NCI-H1048 (cell line): ENCODE data around the gene RGPD6.
"Not testable (repeated sequence)": the region's sequence is repeated elsewhere in the genome, so short reads cannot be mapped to it uniquely, and the experiment has no call there.

Experiments
- DNase-seq: peaks from one replicate; lab custom pipeline; 2025; lab: John Stamatoyannopoulos, UW

The RGPD6 gene

DNA sequence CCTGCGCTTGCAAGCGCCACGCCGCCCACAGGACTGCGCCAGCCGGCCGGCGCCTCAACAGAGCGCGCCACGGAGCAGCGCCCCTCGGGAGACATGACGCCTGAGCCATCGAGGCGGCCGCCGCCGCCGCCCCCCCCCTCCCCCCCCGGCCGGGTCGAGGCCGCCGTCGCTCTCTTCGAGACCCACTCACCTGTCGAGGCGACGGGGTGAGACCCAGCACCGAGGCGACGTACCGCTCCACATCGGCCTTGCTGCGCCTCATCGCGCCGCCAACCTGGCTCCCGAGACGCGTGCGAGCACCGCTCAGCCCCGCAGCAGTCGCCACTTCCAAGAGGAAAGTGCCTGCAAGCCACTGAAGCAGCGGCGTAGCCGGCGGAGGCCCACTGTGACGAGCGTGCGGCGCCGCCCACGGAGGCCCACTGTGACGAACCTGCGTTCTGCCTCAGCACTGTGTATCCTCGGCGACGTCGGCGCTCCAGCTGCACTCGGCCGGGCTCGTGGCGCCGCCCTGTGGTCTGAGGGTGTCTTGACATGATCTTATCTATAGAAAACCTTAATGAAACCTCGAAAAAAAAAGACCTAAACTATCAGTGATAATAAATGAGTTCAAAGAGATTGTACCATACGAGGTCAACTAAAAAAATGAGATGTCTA, at the start of gene RGPD6:
TSS of gene RGPD6 (minus strand) at position 460 of the 654 bp plus-strand sequence. CDS start at position 262, 198 bp downstream.
- not testable (repeated sequence) for DNase-seq

DNA sequence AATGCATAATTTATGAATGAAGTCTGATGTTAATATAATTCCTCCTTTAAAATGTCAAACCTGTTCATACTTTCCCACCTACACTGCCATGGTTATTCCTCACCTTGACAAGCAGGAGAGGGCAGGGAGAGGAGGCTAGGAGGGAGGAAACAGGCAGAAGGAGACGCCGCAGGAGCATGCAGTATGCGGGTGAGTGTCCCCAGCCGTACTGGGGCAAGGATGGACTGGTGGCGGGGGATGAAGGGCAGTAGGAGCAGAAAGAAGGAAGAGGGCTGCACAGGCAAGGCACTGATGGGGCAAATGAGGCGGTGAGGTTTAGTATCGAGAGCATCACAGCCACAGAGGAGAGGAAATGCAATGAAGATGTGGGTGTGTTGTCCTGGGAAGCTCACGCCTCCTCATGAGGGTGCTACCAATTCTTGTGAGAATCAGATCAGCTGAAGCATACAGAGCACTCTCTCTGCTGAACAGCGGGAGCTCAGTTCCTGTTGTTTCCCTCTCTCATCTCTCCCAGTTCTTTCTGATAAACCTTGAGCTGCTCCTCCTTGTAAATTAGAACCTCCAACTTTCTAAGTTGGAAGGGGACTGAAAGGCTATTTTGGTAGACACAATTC, 42.4 kb upstream of the RGPD6 start:
- not testable (repeated sequence) for DNase-seq

DNA sequence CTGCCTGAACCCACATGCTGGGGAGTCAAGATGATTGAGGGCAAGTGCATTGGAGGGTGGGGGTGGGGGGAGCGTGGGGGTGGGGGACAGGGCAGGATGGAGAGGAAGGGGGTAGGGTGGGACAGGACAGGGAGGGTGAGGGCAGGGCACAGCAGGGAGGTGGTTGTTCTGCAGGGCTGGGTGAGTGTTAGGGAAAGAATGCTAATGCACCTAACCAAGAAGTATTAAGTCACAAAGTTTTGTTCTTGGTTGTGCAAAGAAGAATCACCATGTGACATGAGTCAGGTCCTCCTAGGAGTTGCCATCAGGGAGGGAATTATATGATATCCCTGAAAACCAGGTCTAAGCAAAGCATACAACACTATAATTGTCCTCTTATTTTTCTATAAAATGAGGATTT, 36.9 kb upstream of the RGPD6 start:
- not testable (repeated sequence) for DNase-seq

DNA sequence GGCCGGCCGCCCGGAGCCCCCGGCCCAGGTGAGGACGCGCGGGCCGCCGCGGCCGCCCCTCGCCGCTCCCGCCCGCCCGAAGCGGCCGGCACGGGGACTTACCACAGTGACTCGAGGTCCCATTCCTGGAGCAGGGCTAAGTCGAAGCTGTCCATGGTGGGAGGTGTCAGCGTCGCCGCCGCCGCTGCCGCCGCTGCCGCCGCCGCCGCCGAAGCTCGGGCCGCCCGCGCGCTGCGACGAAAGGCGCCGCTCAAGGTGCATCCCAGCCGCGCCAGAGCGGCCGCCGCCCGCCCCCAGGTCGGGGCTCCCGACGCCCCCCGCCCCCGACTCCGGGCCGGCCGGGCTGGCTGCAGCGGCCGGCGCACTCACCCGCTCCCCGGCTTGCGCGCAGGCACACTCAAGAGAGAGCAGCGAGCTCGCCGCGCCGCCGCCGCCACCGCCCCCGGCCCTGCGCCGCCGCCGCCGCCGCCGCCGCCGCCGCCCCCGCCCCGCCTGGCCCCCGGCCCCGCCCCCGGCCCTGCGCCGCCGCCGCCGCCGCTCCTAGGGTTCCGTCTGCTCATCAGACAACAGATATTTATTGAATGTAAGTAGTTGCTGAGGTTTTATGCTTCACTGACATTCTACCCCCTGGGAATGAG, 33.7 kb upstream of the RGPD6 start:
- not testable (repeated sequence) for DNase-seq

DNA sequence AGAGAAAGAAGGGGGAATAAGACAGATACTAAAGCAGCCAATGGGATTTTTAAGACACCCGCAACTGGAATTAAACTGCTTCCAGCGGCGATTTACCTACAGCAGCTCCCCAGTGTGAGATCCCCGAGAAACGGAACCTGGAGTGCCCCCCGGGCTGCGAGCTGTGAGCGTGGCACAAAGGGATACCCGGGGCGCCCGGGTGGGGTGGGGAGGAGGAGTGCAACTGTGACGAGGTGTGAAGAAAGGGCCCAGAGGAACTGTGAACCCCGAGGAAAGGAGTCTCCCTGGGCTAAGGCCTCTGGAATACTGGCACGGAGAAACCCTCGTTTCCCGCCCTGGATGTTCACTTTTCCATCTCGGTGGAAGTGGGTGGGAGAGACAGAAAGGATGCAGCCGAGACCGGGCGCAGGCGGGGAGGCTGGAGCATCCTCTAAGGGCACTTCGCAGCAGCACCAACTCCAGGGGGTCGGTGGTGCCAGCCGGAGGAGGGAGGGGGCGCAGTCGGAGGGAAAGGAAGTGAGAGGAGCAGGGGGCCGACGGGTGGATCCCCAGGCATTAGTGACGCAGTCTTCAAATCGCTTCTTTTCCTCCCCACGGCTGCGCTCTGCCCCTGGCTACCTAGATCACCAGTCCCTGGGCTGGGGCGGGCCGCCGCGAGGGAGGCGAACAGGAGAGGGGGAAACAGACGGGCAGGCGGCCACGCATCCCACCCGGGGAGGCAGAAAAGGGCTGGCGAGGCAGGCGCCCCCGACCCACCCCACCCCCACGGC, 33.0 kb upstream of the RGPD6 start:
- not testable (repeated sequence) for DNase-seq

DNA sequence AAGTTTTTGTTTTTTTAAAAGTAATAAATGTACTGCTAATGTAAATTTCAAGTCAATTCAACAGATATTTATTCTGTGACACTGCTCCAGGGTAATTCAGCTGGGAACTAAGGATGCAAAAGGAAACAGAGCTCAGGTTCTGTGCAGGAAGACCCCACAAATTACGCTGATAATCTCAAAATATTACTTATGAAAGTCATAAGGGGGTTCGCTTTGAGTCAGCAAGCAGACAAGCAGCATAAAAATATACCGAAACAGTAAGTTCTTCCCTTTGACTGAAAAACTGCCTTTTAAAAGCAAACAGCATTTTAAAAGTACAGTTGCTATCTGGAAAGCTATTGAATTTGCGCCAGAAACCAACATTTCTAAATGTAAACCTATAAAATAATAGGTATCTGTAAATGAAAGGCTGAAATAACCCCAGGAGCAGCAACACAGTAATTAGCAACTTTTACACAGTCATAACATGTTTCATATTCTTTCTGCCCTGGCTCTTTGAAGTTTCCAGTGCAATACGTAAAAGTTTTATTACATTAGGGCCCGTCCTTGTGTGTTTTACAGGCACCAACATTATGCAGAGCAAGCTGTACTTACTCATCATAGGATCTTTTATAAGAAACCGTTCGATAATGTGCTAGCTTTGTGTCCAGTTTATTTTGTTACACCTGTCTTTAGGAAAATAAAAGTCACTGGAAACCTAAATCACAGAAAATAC, 31.9 kb upstream of the RGPD6 start:
- DNase-seq, result not testable (repeated sequence)

DNA sequence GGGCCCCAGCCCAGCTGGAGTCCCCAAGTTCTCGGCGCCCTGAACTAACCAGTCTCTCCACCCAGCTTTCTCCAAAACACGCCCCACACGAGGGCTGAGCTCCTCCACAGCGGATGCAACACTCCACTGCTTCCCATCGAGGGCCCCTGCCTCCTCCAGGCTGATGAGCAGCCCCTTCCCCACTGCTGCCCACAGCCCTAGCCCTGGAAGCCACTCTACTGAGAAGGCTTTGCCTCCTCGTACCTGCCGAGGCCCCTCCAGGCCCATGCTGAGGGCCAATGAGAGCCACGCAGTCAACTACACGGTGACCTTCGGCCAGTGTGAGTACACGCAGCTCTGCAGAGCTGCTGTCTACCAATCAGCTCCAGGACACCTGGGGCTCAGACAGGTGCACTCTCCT, 28.0 kb upstream of the RGPD6 start:
- DNase-seq, result not testable (repeated sequence)

DNA sequence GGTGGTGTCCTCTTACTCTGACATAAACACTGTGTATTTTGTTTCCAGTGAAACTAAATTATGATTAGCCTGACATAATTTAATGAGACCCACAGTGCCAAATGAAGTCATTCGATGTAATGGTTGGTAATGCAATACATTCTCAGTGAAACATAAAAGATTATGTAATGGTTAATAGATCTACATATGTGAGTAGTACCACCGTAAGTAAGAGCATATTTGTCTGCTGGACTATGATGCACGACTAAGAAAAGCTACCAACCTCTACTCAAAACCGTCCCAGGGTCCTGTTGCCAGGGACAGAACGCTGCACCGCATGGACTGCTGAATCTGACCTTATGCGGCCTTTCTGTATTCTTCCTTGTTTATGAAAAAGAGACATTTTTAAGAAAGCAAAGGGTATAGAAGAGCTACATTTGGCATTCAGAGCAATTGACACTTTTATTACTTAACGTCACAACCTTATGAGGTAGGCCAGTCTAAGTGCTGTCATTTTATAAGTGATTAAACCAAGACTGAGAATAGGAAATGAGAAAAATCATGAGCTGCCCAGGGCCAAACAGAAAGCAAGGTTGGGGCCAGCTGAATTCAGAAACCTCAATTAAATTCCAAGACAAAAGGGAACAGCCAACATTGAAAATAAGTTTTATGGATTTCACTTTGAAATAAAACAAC, 27.0 kb upstream of the RGPD6 start:
- DNase-seq, result not testable (repeated sequence)

DNA sequence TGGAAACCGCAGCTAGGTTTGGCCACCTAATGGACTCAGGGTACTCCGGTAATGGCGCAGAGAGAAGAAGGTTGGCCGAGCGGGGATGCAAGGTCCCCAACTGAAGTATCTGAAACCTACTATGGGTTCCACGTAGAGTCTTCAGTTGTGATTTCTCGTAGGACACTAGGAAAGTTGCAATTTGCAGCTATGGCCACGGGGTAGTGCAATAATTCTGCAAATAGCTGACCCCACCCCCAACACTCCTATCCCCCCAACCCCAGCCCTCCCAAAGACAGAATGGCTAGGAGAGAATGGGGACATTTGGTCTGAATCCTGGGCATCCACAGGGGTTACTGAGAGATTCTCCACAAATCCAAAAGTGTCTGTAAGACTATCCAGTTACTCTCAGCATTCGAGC, 25.1 kb upstream of the RGPD6 start:
- DNase-seq, result not testable (repeated sequence)

DNA sequence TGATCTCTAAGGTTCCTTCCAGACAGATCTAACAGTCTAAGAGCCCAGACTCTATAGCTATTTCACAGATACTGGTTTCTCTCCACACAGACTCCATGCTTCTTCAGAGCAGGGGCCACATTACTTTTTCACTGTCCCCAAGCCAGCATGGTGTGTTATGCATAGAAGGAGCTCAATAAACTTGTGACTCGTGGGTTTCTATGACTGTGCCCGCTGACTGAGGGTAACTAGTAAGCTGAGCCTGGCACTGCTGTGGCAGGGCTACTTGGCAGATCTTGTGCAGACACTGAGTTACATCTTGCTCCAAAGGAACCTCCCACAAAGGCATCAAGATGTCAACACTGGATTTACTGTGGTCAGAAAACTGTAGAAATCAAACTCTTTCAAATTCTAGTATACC, 15.0 kb upstream of the RGPD6 start:
- not testable (repeated sequence) for DNase-seq

DNA sequence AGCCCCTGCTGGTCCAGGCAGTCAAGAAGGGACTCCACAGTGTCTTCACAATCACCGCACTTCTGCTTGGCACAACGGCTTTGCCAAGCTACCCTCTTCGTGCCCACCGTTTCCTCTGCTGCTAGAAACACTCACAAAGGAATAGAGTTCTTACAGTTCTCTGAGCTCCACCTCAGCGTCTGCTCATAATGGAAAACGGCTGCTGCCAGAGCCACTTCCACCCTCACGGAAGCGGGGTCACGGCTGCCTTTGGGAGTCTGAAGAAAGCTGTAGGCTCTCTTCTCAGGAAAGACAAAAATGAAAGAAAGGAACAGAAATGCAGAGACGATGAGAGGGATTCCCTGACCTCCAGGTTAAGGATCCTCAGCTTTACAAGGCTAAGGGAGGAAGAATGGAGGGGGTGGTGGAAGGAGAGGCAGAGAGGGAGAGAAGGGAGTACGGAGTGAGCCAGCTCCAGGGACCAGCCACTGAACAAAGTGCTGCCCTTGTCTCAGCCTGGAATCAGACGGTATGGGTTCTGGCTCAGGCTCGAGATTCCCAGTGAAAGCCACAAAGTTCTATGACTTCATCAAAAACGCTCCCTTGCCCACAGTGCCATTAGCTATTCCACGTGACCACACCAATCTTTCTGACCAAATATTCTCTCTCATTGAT, 12.8 kb upstream of the RGPD6 start:
- not testable (repeated sequence) for DNase-seq

DNA sequence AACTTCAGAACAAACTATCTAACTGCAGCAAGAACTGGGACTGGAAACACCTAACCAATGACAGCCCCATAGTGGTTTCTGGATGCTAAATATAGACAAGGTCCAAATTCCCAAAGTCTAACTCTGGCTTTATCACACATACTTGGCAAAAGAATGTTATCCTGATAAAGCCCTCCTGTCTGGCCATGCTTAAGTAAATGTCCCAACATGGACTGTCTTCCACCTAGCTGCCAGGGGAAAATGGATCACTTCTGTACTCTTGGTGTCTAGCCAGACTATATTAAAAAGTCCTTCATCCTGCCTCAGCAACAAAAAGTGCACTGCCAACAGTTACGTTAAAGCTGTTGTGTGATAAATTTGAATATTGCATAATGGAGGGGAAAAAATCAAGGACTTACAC, 11.5 kb upstream of the RGPD6 start:
- DNase-seq, result not testable (repeated sequence)

DNA sequence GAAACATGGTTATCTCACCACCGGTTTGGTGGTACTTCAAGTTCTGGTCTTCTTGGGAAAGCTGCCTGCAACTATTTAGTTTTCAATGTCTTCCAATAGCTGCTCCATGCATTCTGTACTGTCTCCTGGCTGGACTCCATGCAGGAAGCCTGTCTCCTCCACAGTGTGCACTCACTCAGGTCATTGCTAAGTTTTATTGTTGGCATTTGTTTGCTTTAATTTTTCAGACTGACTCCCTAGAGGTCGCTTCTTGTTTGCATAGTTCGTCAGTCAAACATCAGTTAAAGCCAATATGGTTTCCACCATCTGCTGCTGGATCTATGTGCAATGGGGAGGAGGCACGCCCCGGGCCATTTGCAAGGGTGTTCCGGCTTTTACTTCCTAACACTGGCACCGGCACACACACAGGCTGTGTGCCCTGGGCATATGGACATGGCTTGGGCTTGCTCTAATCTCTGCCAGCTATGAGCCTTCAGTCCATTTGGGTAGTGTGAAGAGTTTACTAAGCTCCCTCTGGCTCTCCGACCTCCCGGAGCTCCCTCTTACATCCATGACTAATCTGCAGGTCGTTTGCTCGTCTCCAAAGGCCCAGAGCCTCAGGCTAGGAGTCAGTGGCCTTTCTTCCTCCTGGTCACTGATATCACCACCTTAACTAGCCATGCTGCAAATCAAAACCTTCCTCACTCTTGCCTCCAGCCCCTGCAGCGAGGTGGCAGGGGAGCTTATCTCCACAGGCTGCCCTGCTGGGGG, 2.4 kb upstream of the RGPD6 start:
- DNase-seq, result not testable (repeated sequence)

DNA sequence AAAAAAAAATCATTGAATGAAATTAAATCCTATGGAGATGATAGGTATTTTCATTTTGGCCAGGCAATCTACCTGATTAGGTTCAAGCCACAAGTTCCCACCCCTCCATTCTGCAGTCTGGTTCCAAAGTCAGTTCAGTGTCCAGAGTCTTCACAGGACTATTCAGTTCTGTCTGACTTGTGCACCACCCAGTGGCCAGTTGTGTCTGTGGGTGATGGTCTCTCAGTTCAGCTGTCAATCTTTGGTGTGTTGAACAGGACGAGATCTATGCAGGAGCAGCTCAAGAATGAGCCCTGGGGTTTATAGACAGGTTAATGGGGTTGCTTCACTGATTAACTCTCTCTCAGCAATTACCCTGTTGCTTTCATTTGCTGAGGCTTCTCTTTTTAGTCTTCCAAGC, 1.4 kb upstream of the RGPD6 start:
- not testable (repeated sequence) for DNase-seq

DNA sequence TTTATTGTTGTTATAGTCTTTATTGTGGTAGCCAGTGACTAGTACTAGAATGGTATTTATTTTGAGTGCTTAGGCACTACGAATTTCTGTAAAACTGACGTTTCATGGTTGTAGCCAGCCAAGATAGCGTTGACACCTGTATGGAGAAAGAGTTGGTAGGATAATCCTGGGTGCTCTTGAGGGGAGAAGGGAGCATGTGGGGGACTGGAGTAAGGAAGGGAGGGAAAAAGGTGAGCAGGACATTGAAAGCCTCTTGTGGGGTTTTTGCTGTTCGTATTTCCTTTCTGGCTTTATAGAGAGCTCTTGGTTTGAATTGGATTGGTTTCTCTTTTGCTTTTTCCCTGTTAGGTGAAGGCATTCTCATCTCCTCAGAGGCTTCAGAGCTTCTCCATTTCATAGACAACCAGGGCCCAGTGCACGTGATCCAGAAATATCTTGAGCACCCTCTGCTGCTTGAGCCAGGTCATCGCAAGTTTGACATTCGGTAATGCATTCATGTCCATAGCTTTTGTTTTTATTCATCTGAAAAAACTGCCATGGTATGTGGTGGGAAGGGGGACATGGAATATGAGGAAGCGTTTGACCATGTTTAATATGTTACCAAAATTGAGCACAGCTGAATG, 77.2 kb downstream of the RGPD6 start:
- not testable (repeated sequence) for DNase-seq

DNA sequence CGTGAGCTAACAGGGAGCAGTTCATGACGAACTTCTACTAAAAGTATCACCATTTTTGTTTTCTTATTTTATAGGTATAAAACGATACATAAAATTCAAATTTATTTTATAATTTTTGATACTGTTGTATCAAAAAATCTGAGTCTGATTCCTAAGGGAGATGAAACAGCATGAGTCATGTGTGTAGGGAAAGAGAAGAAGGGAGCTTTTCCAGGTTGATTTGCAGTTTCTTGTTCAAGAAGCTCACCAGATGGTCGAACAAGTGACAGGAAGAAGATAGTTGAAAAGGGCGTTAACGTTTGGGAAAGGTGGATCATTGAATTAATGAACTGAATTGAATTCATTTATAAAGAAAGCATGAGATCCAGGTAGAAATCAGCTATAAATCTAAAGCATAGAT, 81.0 kb downstream of the RGPD6 start:
- DNase-seq, result not testable (repeated sequence)

DNA sequence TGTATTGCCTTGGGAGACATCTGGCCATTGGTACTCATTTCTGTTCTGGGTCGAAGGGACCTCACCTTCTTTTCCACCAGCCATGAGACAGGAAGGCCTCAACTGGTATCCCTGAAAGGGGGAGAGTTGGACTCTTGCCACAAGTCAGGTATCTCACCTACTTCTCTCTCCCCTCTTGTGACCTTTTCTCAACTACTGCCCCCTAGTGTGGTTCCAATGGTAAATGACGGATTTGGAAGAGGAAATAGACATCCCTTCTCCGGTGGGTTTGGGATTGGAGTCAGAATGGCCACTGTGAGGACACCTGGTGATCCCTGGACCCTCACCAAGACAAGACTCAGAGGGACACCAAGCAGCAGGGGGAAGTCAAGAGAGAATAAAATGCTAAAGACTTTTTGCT, 82.5 kb downstream of the RGPD6 start:
- not testable (repeated sequence) for DNase-seq

DNA sequence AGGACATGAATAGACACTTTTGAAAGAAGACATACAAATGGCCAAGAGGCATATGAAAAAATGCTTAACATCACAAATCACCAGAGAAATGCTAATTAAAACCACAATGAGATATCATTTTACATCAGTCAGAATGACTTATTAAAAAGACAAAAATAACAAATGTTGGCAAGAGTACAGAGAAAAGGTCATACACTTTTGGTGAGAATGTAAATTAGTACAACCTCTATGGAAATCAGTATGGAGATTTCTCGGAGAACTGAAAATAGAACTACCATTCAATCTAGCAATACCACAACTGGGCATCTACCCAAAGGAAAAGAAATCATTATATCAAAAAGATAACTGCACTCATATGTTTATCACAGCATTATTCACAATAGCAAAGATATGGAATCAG, 88.0 kb downstream of the RGPD6 start:
- not testable (repeated sequence) for DNase-seq

DNA sequence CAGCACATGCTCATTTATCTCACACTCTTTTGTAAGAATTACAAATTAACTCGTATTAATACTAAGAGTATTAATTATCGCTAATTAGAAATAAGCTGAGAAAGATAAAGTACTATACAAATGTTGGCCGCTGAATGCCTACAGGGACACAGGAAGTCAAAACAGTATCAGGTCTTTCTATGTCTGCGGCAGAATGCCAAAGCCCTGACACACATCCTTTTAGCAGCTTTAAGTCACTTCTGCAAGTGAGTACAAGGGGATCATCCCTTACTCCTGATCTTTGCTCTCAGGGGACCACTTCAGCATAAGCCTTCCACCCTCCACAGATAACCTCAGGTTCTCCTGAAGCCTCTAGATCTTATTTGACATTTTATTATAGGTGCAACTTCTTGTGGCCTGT, 94.3 kb downstream of the RGPD6 start:
- not testable (repeated sequence) for DNase-seq
